Stimulated activated CD4-positive, alpha-beta T cell treated with anti-CD3 and anti-CD28 coated beads, Interleukin-1b, Interleukin-23, amount 100 ng/mL, for 24 hours (primary cell): ENCODE results near the gene GNAQ.
"Not testable (repeated sequence)": the region's sequence is repeated elsewhere in the genome, so short reads cannot be mapped to it uniquely, and the experiment has no call there.

Experiments used
- DNase-seq, 4 experiments: peaks; one replicate each; pipeline ENCODE4 v3.0.0-alpha.2; 2020; ENCODE audit warnings: low read depth in 4 of 4, low spot score in 1 of 4

GNAQ gene

DNA sequence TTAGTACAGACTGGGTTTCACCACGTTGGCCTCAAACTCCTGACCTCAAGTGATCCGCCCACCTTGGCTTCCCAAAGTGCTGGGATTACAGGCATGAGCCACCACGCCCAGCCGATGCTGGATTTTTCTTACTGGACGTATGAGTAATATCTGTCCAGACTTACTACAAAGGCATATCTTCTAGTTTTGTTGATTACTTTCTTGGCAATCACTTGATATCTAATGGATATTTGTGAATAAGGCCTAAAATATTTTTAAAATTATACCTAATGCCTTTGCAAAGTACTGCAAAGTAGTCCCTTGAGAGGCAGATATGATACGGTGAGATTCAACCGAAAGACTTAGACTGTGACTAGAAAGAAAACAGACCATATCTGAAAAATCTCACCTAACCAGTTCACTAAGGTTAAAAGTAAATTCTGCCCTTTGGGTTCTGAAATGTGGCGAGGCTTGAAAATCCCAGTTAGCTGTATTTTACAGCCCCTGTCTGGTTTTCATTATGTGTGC lies 152.1 kb downstream of the GNAQ start:
- no peak for DNase-seq

DNA sequence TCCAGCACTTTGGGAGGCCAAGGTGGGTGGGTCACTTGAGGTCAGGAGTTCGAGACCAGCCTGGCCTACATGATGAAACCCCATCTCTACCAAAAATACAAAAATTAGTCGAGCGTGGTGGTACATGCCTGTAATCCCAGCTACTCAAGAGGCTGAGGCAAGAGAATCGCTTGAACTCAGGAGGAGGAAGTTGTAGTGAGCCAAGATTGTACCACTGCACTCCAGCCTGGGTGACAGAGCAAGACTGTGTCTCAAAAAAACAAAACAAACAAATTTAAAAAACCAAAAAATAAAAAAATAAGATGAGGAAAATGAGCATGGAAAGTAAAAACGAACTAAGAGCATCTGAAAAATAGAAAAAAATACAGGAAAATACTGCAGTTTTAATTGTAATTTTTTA lies 152.8 kb downstream of the GNAQ start:
- not testable (repeated sequence) for DNase-seq

DNA sequence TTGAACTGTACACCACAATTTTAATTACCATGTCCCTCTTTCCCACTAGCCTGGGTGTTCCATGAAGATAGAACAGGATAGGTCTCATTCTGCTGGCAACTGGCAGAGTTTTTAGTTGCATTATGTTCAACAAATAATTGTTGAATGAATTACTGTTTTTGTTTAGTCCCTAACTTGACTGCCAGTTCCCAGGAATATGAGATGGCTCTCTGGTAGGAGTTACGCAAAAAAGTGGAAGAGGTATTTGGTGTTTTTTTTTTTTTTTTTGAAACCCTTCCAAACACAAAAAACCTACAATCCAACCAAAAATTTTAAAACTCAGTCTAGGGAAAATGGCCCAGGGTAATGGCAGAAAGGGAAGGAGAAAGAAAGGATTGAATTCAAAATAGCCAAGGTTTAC lies 153.6 kb downstream of the GNAQ start:
- no peak for DNase-seq

DNA sequence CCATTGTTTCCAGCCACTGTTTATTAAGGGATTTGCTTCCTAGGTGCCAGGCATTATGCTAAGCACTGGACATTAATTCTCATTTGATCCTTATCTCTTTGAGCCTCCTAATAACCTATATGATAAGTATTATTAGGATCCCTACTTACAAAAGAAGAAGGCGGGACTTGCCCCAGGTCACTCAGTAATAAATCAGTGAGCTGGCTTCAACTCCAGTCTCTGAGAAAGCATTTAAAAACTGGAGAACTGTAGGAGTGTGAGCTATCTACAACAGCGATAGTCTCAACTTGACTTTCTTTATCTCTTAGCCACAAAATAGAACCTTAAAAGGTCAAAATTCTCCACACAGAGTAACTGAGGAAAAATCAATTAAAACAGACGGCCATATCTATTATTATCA lies 155.0 kb downstream of the GNAQ start:
- DNase-seq = no peak

DNA sequence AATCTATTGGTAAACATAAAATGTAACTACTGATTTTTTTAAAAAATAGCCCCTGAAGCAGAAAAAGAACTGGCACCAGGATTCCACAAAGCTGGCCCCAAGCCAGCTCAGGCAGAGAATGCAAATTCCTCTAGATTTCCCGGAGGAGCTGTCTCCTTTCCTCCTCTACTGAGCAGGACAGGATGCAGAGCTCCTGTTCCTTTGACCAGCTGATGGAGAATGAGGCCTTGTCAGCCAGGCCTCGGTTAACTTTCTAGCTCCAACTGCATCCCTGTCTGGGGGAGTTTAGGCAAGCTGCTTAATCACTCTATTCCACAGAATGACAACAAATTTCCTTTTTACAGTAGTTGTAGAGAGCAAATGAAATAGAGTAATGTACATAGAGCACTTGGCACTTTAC lies 155.5 kb downstream of the GNAQ start:
- DNase-seq = no peak

DNA sequence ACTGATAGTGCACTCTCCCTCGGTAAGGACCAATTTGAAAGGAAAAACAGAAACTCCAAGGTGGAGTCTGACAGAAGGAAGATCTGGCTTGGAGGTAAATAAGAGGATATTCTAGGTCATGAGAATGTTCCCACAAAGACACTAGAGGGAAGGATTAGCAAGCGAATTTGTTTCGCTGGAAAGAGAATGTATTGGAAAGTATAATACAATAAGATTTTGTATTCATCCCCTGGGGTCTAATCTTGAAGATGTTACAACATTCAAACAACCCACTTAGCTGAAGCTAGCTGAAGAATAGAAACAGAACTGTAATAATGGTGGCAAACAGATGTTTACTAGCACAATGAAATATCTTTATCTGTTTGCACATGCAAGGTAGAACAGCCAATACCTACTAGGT lies 158.7 kb downstream of the GNAQ start:
- no peak for DNase-seq

DNA sequence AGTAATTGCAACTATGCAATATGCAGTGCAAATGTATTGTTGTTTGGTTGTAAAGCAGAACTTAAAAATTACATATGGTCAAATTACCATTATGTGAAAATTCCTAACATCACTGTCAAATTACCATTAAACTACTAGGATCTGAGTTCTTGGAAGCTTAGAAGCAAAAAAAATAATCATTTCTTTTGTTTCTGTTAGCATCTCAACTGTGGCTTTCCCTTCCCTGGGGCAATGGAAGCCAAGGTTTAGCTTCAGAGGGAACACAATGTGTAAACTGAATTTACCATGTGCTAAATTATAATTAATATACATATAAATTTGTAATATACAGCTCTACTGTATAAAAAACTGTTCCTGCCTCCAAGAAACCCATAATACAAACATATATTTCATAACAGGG lies 159.4 kb downstream of the GNAQ start:
- DNase-seq = no peak

DNA sequence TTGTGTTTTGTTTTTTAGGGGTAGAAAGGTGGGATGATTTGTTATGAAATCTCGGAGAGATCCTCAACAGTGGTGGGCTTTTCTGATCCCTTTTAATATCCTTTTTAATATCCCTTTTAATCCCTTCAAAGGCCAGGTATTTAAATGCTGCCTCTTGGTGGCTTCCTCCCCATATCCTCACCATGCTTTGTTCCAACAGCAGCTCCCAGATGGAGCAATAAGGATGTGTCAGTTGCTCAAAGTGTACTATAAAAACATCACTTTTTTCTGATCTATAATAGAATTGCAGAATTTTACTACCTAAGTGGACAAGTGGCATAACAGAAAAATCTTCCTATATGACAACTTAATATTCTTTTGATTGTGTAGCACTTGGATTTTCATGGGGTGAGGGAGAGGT lies 160.1 kb downstream of the GNAQ start:
- no peak for DNase-seq

DNA sequence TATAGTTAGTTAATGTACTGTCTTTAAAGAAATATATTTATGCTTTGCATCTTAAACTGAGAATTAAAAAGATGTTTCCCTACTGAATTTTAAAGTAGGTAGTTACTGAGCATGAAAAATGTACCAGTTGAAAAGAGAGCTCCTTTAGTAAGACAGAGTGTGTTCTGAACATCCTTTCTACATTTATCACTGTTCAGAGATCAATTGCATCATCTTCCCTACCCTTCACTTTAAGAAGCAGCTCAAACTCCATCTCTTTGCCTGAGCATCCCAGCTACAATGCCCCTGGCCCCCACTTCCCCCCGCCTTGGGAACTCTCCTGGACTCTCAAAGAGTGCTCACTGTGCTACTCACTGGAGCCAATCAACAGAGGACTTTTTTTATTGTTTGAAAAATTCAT lies 164.7 kb downstream of the GNAQ start:
- DNase-seq = no peak

DNA sequence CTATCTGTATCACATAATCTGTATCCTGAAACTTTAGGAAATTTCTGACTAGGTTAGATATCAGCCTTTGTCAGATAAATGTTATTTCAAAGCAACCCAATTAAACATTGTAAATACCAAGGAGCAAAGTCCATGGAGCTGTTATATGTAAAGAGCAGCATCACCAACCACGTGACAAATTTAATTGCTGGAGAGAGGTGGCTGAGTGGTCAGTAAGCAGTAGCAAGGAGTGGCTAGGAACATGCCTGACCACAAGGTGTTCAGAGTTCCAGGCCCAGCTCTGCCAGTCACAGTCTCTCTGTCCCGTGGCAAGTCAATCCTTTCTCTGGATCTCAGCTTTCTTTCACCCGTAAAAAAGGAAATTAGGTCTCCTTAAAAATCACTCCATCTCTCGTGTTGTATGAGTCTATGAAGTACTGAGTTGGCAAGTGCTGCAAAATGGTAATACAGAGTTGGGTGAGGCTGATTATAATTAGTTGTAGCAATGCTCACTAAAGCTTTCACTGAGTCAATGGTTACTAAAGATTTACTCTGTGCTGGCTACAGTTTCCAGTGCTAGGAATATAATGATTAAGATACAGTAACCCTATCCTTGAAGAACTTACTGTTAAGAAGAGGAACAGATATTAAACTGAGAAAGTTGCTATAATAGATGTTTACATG lies 166.1 kb downstream of the GNAQ start:
- no peak for DNase-seq

DNA sequence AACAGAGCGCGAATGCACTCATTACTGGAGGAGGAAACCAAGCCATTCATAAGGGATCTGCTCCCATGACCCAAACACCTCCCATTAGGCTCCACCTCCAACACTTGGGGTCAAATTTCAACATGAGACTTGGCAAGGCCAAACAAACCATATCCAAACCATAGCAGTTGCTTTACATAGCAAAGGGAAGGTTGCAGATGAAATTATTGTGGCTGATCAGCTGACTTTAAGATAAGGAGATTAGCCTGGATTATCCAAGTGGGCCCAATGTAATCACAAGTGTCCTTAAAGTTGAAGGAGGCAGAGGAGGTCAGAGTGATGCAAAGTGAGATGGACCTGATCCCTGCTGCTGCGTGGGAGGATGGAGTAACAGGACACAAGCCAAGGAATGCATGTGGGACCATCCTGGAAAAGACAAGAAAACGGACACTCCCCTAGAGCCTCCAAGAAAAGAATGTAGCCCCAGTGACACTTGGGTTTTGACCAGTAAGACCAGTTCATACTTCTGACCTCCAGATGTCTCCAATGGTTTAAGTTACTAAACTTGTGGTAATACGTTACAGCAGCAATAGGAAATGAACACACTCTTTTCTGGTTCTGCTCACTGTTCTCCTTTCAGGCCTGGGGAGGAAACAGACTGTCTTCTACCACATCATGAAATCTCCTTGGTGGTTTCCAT lies 167.3 kb downstream of the GNAQ start:
- no peak for DNase-seq

DNA sequence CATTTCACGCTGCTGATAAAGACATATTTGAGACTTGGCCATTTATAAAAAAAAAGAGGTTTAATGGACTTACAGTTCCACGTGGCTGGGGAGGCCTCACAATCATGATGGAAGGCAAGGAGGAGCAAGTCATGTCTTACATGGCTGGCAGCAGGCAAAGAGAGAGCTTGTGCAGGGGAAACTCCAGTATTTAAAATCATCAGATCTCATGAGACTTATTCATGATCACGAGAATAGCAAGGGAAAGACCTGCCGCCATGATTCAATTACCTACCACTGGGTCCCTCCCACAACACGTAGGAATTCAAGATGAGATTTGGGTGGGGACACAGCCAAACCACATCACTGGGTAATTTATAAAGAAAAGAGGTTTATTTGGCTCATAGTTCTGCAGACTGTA lies 168.0 kb downstream of the GNAQ start:
- DNase-seq = not testable (repeated sequence)

DNA sequence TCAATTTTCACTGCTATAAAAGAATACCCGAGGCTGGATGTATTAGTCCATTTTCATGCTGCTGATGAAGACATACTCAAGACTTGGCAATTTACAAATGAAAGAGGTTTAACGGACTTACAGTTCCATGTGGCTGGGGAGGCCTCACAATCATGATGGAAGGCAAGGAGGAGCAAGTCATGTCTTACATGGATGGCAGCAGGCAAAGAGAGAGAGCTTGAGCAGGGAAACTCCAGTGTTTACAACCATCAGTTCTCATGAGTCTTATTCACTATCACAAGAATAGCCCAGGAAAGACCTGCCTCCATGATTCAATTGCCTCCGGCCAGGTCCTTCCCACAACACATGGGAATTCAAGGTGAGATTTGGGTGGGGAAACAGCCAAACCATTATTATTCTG lies 170.7 kb downstream of the GNAQ start:
- DNase-seq = not testable (repeated sequence)

DNA sequence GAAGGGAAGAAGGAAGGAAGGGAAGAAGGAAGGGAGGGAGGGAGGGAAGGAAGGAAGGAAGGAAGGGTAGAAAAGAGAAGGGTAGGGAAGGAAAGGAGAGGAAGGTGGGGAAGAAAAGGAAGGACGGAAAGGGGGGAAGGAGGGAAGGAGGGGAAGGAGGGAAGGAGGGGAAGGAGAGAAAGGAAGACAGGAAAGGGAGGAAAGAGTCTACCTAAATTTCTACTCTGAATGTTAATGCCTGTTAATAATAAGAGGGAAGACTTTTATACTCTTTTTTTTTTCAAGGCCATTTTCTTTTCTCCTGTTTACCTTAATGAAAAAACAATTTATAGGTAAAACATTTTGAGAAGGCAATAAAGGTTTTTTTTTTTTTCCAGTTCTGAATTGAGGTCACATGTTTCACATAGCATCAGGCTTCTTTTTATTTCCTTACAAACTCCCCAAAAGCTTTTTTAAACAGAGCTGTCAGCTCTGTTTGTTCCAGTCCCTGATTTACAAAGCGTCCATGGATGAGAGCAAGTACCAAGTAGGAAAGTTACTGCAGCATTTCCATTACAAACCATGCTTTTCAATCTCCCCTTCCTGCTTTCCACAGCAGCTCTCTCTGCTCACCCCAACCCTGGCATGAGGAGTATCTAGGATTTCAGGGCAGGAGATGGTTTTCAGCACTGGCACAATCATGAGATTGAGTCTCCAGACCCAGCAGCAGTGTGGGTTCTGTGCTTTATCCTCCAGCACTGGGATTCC lies 173.9 kb downstream of the GNAQ start:
- DNase-seq = no peak

DNA sequence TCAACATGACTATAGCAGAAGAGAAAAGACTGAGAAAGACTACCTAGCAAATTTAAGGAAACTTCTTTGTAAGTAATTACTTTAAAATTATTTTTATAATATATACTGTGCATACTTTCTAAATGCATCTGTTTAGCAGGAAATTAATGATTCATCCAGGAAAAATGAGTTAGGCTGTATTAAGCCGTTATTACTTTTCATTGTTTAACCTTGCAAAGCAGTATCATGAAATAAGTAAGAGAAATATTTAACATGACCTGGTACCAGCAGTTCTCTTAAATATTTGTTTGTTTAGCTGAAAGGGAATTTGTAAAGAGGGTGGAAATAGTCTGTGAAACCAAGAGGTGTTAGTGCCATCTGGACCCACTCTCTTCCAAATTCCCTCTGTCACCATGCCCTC lies 175.0 kb downstream of the GNAQ start:
- no peak for DNase-seq

DNA sequence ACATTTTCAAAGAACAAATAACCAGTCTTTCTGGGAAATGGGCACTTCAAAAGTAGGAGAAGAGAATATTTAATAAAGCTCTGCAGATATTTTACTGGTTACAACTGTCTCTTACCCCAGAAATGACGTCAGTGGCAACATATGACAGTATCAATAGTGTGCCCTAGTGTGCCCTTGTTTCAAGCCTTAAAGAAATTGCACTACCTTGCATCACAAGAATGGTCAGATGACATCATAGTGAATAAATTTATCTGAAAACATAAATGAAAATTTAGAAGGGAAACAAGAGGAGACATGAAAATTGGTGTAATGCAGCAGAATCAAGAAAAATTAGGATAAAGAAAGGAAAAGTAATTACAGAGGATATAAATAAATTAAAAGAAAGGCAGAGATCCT lies 176.7 kb downstream of the GNAQ start:
- no peak for DNase-seq

DNA sequence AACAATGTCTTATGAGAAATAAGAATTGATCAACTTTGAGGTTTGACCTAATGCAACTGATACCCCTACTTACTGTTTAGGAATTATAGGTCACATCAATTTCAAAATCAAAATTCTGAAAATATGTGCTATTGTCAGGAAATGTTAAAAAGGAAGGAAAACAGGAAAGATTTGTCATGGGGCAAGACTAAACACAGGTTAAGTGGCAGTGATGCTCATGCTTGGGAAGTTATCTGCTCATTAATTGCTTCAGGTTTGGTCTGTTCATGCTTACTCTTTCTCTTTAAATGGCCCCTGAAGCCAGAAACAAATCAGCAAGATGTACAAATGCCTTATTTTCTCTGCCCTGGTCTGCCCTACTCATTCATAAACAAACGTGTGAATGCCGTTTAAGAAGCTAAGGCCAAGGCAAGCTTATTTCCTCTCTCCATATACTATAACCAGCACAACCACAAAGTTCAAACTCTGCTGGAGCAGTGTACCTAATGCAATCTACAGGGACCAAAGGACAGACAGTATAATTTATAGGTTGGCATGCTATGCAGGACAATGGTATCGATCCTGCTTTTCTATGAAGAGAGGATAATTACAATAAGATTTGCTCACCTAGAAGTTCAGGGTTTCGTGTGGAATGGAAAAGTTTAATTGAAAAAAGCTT lies 177.2 kb downstream of the GNAQ start:
- no peak for DNase-seq

DNA sequence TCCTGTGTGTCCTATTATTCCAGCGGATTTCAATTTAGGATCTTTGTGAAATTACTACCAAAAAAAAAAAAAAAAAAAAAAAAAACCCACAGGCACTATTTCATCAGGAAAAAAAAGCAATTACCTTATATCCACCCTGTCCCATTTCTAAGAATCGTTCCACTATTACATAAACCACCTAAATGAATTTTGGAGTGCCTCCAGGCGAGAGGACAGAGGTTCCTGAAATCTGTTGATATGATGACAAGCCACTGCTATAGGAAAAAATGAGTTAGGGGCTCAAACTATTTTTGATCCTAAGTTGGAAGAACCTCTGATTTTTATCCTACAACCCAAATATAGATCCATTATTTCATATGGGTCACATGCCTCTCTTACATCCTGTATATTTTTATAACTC lies 177.9 kb downstream of the GNAQ start:
- no peak for DNase-seq

DNA sequence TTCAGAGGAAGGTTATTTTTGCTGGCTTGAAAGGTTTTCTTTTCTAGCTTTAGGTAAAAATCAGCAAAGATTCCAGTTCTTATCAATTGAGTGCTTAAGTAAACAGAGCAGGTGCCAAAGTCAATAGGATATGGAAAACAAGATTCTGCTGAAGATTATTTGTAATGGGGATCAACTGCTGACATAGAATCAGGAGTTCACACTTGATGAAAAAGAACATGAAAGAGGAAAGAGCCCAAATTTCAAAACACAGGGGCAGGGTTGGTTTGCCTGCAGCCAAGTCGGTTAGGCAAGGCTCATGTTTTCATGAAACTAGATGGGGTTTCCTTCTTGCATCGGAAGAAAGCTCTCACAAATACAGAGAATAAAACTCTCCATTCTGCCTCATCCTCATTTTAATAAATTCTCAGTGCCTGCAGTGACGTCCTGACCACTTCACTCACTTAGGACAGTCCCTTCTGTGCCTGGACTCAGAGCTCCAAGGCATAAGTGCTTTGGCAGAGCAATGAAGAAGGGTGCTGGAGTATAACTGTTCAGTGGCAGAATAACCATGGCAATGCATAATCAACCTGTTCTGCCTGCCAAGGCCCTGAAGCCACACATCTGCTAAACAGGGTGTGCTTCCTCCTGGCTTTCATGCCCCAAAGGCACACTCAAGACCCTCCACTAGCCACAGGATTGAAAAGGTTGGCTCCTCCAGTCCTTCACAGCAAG lies 179.6 kb downstream of the GNAQ start:
- DNase-seq = no peak

DNA sequence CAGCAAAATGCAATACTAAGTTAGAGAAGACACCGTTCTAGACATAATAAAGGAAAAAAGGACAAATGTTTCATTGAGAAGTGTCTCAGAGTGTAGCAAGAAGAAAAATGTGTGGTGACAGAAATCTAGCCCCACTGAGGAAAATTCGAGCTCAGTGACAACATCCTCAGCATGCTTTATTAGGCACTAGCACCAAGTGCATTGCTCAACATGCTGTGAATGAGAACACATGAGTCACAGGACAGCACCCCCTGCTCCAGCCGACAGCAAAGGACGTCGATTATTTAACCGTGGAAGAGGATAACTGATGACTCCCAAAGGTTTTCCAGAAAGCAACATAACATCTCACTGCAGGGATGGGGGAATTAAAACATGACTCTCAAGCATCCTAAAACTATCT lies 182.7 kb downstream of the GNAQ start:
- no peak for DNase-seq

DNA sequence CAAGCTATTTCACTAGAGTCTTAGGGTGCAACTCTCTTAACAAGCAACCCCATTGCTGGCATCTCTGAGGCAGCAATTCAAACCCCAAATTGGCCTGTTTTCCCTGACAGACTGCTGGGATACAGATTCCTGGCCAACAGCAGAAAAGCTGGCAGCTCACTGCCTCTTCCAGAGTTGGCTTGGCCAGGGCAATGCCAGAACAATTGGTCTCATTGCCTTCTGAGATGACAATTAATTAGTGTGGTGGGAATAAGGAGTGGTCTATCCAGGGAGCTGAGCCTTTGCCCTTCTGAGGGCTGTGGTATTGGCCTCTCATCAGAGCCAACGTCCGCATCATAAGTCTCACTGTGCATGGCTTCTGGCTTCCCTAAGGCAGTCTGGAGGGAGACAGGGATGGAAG lies 183.2 kb downstream of the GNAQ start:
- DNase-seq = no peak
